Uterus (tissue), 4 donors: ENCODE results near the gene CDK11A. TPM values are rescaled to one million over a fixed set of nuclear protein-coding genes. Genes with fewer than 3 reads are reported as not detected.

ENCODE experiments used
- DNase-seq, 2 donors: peaks; one replicate each; pipeline ENCODE4 v3.0.0-alpha.2; 2019 to 2020
- H3K27ac ChIP-seq, 2 donors: fragments of 200-600 bp; sonication (generic); 1 replicate in 1 of 2; 2 replicates in 1 of 2; pipeline ENCODE4 v1.5.1; 2016 to 2018
- H3K27me3 ChIP-seq, 2 donors: fragments of 200-600 bp; sonication (generic); one replicate each; pipeline ENCODE4 v1.5.1; 2018 to 2019; ENCODE audit warnings: control low read depth in 1 of 2
- H3K36me3 ChIP-seq, 2 donors: fragments of 200-600 bp; sonication (generic); one replicate each; pipeline ENCODE4 v1.5.1; 2019; ENCODE audit warnings: control low read depth in 1 of 2
- H3K4me1 ChIP-seq, 2 donors: fragments of 200-600 bp; sonication (generic); one replicate each; pipeline ENCODE4 v1.5.1; 2018 to 2019; ENCODE audit warnings: control low read depth in 1 of 2
- H3K4me3 ChIP-seq, 2 donors: fragments of 200-600 bp; sonication (generic); 1 replicate in 1 of 2; 2 replicates in 1 of 2; pipeline ENCODE4 v1.5.1; 2018 to 2019; ENCODE audit warnings: mild to moderate bottlenecking in 1 of 2
- H3K9me3 ChIP-seq, 2 donors: fragments of 200-600 bp; sonication (generic); one replicate each; pipeline ENCODE4 v1.5.1; 2019; ENCODE audit warnings: control low read depth in 1 of 2
- CTCF ChIP-seq, 4 experiments: fragments of 200-600 bp in 2 of 4; fragments of 450-650 bp in 2 of 4; sonication (generic) in 2 of 4; IDR thresholded peaks; one replicate each; pipeline ENCODE4 v1.5.1; 2016 to 2019; ENCODE audit warnings: antibody characterized with exemption in 4 of 4, mild to moderate bottlenecking in 2 of 4, moderate library complexity in 1 of 4
- POLR2A ChIP-seq, 2 donors: fragments of 450-650 bp; IDR thresholded peaks; one replicate each; pipeline ENCODE4 v1.6.1; 2016; ENCODE audit warnings: antibody characterized with exemption in 2 of 2, mild to moderate bottlenecking in 1 of 2, moderate library complexity in 1 of 2
- intact Hi-C: fragments of 100-400 bp; cut with DNase I; formaldehyde crosslinking; loops from one replicate; pipeline ENCODE4 v1.15.1; 2023; ENCODE audit warnings: low total_unique reads
- total RNA-seq, 4 donors: library from RNA; depleted of rRNA in 3 of 4; stranded (reverse); fragments of >200 nt in 3 of 4; gene quantifications; one replicate each; pipeline versions ENCODE4 v1.1.0 to v1.2.4, GENCODE V29; 2014 to 2023
- donor health status: DM: yes; HTN: yes; CAD: no.

The CDK11A gene
- total RNA-seq, 4 donors from 2014 or later, result 1.8 to 60.0 (median 7.5) TPM

GRCh38 chr1:1684031-1684681 lies 40.0 kb downstream of the CDK11A start:
- Histone ChIP-seq H3K4me1 (peaks cover 0 to 5% of the 10 kb centered on the region in 2 donors), H3K27ac (no peak overlapping the region)
- no peak for DNase-seq

GRCh38 chr1:1683104-1683905 lies 40.9 kb downstream of the CDK11A start:
- H3K27ac ChIP-seq, result no peak overlapping the region

More at GRCh38 chr1:1684031-1684681, 40.0 kb downstream of the CDK11A start:
- no peaks in the 10 kb centered on the region for H3K36me3 ChIP-seq
- no peak overlapping the region for H3K4me3 ChIP-seq
- no peaks in the 10 kb centered on the region for H3K9me3 ChIP-seq
- TF ChIP-seq POLR2A (IDR thresholded peaks at IDR 0.05) (no peak), CTCF (IDR thresholded peaks at IDR 0.05) (no peak)
- H3K27me3 ChIP-seq, result no peaks in the 10 kb centered on the region
- intact Hi-C loops, result no loop called here

GRCh38 chr1:1680912-1681273 lies 43.3 kb downstream of the CDK11A start:
- TF ChIP-seq CTCF (IDR thresholded peaks at IDR 0.05) (no peak), POLR2A (IDR thresholded peaks at IDR 0.05) (no peak)
- peaks cover 0 to 5% of the 10 kb centered on the region in 2 donors for H3K4me1 ChIP-seq
- no peaks in the 10 kb centered on the region for H3K27me3 ChIP-seq
- no peak for DNase-seq
- H3K4me3 ChIP-seq, result no peak overlapping the region
- no peaks in the 10 kb centered on the region for H3K9me3 ChIP-seq
- intact Hi-C loops, result no loop called here
- H3K36me3 ChIP-seq, result no peaks in the 10 kb centered on the region
- H3K27ac ChIP-seq, result no peak overlapping the region

More at GRCh38 chr1:1683104-1683905, 40.9 kb downstream of the CDK11A start:
- no peaks in the 10 kb centered on the region for H3K36me3 ChIP-seq
- no peak for DNase-seq
- no peak for TF ChIP-seq POLR2A (IDR thresholded peaks at IDR 0.05)
- no peak for TF ChIP-seq CTCF (IDR thresholded peaks at IDR 0.05)
- H3K4me1 ChIP-seq, result peaks cover 0 to 5% of the 10 kb centered on the region in 2 donors
- intact Hi-C loops, result no loop called here
- H3K9me3 ChIP-seq, result no peaks in the 10 kb centered on the region
- no peaks in the 10 kb centered on the region for H3K27me3 ChIP-seq
- no peak overlapping the region for H3K4me3 ChIP-seq

DNA sequence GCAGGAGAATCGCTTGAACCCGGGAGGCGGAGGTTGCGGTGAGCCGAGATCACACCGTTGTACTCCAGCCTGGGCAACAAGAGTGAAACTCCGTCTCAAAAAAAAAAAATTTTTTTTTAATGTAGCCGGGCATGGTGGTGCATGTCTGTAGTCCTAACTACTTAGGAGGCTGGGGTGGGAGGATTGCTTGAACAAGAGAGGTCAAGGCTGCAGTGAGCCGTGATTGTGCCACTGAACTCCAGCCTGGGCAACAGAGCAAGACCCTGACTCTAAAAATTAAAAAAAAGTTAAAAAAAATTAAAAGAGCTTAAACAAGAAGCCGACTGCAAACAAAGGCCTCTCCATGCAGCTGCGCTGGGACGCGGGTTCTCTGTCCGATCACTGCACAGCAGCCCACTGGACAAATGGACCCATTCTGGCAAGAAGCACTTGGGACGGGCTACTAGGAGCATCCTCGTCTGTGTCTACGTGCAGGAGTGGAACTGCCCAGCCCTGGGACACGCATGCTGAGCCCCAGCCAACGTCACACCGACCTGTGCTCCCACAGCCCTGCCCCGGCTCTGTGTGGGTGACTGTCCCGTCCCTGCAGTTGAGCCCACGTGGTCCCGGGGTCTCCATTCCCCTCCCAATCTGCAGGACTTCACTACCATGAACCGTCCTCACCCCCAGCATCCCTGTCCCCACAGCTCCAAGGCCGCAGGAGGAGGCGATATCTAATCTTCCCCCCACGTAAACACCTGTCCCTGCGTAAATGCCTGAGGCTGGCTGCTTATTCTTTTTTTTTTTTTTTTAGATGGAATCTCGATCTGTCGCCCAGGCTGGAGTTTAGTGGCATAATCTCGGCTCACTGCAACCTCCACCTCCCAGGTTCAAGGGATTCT lies 43.9 kb downstream of the CDK11A start:
- Histone ChIP-seq H3K27ac (no peak overlapping the region), H3K4me3 (no peak overlapping the region), H3K9me3 (no peaks in the 10 kb centered on the region), H3K27me3 (no peaks in the 10 kb centered on the region), H3K36me3 (no peaks in the 10 kb centered on the region), H3K4me1 (peaks cover 0 to 5% of the 10 kb centered on the region in 2 donors)
- no peak for DNase-seq
- TF ChIP-seq CTCF (IDR thresholded peaks at IDR 0.05) (no peak), POLR2A (IDR thresholded peaks at IDR 0.05) (no peak)
- intact Hi-C loops, result no loop called here
